Eye (tissue), 1 donor: ENCODE results near the gene IGFN1.

Experiments used
- DNase-seq: peaks from one replicate; pipeline ENCODE4 v3.0.0-alpha.2; 2015

The IGFN1 gene

GRCh38 chr1:201186192-201186591 lies 4.4 kb upstream of the IGFN1 start:
- no peak for DNase-seq

GRCh38 chr1:201189085-201189484 lies 1.5 kb upstream of the IGFN1 start:
- DNase-seq: no peak

GRCh38 chr1:201190005-201190404 lies 619 bp upstream of the IGFN1 start:
- DNase-seq: no peak

GRCh38 chr1:201191653-201192260 lies 1.1 kb downstream of the IGFN1 start:
- no peak for DNase-seq

- no peak for DNase-seq
Observed at GRCh38 chr1:201192261-201192788, 1.7 kb downstream of the IGFN1 start.

GRCh38 chr1:201194046-201194445 lies 3.4 kb downstream of the IGFN1 start:
- no peak for DNase-seq

GRCh38 chr1:201198598-201198997 lies 8.0 kb downstream of the IGFN1 start:
- DNase-seq: no peak

- no peak for DNase-seq
Observed at GRCh38 chr1:201205036-201205435, 14.4 kb downstream of the IGFN1 start.

GRCh38 chr1:201206176-201206575 lies 15.6 kb downstream of the IGFN1 start:
- peak; percentile 51 for DNase-seq

- DNase-seq: no peak
Observed at GRCh38 chr1:201207046-201207445, 16.4 kb downstream of the IGFN1 start.

GRCh38 chr1:201208236-201208635 lies 17.6 kb downstream of the IGFN1 start:
- no peak for DNase-seq

- DNase-seq: no peak
Observed at GRCh38 chr1:201212056-201212455, 21.4 kb downstream of the IGFN1 start.

- DNase-seq: no peak
Observed at GRCh38 chr1:201212461-201213055, 21.9 kb downstream of the IGFN1 start.

- no peak for DNase-seq
Observed at GRCh38 chr1:201213106-201213770, 22.6 kb downstream of the IGFN1 start.

- DNase-seq: no peak
Observed at GRCh38 chr1:201213926-201214325, 23.3 kb downstream of the IGFN1 start.

- DNase-seq: no peak
Observed at GRCh38 chr1:201214461-201214860, 23.8 kb downstream of the IGFN1 start.

GRCh38 chr1:201214886-201215285 lies 24.3 kb downstream of the IGFN1 start:
- no peak for DNase-seq

GRCh38 chr1:201215531-201216357 lies 25.1 kb downstream of the IGFN1 start:
- DNase-seq: no peak

GRCh38 chr1:201216395-201217085 lies 25.9 kb downstream of the IGFN1 start:
- DNase-seq: no peak

- no peak for DNase-seq
Observed at GRCh38 chr1:201217146-201217545, 26.5 kb downstream of the IGFN1 start.

GRCh38 chr1:201217851-201218250 lies 27.2 kb downstream of the IGFN1 start:
- no peak for DNase-seq

GRCh38 chr1:201218409-201218808 lies 27.8 kb downstream of the IGFN1 start:
- no peak for DNase-seq
